GM19328 (cell line): ENCODE results near the gene ADAMTS12.

Experiments
- ATAC-seq: cut with Tn5 transposase; IDR thresholded peaks from one replicate; pipeline ENCODE4 v1.9.1; 2021; ENCODE audit warnings: mild to moderate bottlenecking, moderate library complexity; ENCODE audit not compliant: unreplicated experiment

ADAMTS12 gene

DNA sequence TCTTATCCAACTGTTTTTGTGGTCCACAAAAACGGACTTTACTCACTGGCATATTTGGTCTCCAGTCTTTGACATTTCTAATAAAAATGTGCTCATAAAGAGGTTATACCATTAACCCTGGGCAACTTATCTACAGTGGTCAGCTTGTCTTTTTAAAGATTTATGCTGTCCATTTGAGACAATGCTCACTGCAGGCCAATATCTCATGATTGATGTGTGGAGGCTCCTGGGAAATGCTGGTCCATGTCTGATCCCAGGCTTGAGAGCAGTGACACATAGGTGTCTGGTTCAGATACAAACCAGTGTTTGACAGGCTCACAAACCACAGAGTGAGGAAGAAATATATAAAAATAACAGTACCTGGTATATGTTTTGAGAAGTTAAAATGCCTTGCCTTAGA lies 270.3 kb downstream of the ADAMTS12 start:
- no peak for ATAC-seq

DNA sequence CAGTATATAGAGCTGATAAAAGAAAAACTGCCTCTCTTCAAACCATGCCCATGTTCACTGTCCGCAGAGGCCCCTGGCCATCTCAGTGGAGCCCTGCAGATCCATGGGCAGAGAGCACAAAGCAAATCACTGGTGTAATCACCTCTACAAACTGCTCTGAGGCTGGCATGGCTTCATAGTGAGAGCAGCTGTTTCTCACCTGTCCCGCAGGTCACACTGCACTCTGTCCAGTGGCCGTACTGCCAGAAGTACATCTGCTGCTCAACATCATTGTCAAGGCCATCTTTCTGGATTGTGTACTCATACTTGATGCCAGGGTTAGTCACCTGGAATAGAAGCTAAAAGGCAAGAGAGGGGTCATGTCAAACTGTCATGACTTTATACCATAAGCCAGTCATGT lies 277.8 kb downstream of the ADAMTS12 start:
- ATAC-seq, result no peak

DNA sequence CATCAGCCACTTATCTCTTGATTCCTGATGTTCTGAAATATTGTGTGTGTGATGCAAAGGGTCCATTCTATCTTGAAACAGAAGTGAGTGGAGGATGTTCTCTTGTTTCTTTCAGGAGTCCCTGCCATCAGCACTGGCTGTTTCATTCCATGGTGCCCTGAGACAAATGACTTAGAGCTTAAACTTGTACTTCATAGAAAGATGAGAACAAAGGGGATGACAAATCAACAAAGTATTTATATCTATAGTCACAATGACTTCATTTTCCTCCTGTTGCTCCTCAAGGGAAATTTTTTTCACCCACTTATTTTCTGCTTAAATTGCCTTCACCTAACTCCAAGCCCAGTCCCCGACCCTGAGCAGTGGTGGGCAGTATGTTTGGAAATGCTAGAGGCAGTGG lies 279.4 kb downstream of the ADAMTS12 start:
- ATAC-seq, result no peak

DNA sequence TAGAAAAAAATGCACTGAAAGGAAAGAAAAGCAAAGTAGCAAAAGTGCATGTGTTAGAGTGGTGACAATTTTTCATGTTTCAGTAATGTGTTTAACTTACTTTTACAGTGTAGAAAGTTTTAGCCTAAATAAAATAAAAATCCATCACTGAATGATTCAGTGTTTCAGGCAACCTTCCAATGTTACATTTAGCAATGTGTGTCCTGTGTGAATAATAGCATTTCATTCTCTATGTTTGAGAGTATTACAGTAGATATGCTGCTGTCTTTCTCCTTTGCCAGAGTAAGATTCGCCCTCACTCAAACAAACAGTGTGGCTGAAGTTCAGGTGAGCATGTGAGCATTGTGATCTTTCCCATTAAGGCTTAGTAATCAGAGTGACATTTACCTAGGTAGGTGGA lies 279.9 kb downstream of the ADAMTS12 start:
- no peak for ATAC-seq

DNA sequence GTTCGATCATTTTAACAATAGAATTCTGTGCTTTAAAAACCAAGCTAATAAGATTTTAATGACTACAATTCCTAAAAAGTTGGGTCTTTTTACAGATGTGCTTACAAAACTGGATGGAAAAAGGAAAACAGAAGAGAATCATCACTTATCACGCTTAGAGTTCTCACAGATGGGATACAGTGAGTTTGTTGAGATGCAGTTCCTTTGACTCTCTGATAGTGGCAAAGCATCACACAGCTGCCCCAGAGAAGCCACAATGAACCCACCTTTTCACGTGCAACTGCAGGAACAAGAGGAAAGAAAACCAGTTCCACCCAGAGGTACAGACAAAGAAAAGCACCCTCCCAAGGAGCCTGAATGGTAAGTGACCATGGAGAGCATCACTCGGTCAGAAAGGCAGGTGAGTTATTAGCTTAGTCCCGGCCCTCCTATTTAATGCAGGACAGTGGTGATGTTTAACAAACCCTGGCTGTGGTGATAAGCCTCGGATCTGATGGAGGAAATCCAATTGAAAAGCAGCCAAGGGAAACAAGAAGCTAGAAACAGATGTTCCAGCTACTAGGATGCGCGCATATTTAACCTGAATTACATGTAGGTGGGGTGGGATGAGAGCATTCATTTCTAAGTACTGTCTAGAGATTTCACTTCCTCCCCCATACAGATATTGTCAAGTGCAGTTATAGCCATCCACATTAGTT lies 283.3 kb downstream of the ADAMTS12 start:
- ATAC-seq, result no peak

DNA sequence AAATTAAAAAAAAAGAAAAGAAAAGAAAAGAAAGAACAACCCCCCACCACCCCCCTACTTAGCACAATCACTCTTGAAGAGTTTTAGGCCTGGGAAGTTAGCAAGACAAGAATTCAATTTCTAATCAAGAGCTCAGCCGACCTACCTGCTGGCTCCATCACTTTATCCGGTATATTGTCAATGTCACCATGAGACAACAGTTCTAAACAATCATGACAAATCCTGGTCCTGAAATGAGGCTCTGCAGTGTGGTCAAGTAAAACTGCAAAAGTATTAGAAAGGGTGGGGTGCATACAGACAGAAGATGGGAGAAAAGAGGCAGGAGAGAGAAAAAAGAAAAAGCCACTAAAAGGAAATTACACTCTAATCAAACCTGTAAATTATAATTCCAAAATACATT lies 287.3 kb downstream of the ADAMTS12 start:
- no peak for ATAC-seq

DNA sequence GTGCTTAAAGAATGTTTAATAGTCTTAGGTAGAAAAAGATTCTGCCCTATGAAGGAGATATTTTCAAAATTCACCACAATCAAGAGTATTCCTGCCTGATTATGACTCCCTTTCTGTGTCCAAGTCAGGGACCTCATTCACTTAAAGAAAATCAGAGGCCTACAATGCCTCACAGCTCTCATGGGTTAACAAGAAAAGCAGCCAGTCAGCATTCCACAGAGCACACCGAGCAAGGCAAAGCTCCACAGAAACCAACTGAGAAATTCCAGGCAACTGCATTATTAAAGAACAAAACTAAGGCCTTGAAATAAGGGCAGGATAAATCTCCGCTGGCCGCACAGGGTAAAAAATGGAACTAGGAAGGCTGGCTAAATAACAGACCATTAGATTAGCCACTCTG lies 289.9 kb downstream of the ADAMTS12 start:
- ATAC-seq, result no peak

DNA sequence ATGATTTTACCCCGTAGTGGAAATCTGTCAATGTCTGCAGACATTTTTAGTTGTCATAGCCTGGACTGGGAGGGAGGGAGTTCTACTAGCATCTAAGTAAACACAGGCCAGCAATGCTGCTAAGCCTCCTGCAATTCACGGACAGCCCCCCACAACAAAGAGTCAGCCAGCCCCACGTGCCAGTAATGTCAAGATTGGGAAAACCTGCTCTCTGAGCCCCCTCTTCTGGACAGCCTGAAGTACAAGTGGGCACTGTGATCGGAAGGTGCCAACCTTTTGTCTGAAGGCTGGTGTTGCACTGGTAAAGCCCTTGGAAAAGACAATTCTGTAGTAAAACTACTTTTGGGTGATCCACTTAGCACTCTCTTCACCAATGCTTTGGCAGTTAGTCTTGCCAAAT lies 296.5 kb downstream of the ADAMTS12 start:
- ATAC-seq, result no peak

DNA sequence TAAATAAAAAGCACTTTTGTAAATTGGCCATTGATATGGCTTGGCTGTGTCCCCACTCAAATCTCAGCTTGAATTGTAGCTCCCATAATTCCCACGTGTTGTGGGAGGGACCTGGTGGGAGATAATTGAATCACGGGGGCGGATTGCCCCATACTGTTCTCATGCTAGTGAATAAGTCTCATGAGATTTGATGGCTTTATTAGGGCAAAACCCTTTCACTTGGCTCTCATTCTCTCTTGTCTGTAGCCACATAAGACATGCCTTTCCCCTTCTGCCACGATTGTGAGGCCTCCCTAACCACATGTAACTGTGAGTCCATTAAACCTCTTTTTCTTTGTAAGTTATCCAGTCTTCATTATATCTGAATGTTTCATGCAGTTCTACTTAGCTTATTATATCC lies 297.8 kb downstream of the ADAMTS12 start:
- no peak for ATAC-seq

DNA sequence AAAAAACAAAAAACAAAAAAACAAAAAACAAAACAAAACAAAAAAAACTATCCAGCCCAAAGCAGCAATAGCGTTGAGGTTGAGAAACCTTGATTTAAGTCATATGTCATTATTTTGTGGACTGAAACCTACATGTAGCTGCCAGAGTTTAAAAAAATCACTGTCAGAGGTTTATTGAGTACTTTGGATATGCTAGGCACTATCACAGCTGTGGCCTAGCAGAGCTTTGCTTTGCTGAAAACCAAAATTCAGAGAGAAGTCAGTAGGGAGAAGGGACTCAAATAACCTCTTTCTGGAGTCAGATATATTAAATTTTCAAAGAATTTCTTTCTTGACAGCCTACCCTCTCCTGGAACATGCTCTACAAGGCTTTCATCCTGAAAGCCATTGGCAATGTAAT lies 299.5 kb downstream of the ADAMTS12 start:
- ATAC-seq, result no peak

DNA sequence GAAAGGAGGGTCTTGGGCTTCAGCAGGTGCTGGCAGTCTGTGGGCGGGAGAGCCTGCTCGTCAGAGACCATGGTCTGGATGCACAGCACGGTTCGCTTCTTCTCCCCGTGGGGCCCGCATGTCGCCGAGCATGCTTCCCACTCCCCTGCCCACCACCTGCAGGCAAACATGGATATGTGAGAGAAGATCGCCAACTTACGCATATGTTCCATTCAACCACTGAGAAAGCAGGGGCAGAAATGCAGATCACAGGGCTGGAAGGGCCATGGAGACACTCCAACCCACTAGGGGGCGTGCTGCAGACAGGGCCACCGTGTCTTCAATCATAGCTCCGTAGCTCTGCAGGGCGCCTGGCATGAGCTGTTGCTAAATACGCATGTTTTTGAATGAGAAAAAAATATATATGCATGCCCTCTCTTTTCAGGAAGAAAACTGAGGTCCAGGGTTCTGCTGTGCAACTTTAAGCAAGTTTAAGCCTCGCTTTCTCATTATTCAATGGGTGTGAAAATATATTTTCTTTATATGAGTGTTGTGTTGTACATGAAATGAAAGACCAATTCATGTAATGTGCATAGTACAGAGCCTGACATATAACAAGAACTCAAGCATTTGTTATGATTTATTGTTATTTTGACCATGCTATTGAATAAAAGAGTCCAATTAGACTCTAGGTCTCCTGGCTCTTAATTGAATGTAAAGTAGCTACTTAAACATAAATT lies 303.0 kb downstream of the ADAMTS12 start:
- ATAC-seq, result no peak

DNA sequence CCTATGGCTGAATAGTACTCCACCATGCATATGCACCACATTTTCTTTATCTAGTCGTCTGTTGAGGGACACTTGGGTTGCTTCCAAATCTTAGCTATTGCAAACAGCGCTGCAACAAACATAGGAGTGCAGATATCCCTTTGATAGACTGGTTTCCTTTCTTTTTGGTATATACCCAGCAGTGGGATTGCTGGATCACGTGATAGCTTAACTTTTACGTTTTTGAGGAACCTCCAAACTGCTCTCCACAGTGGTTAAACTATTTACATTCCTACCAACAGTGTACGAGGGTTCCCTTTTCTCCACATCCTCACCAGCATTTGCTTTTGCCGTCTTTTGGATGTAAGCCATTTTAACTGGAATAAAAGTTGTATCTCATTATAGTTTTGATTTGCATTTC lies 308.5 kb downstream of the ADAMTS12 start:
- no peak for ATAC-seq

DNA sequence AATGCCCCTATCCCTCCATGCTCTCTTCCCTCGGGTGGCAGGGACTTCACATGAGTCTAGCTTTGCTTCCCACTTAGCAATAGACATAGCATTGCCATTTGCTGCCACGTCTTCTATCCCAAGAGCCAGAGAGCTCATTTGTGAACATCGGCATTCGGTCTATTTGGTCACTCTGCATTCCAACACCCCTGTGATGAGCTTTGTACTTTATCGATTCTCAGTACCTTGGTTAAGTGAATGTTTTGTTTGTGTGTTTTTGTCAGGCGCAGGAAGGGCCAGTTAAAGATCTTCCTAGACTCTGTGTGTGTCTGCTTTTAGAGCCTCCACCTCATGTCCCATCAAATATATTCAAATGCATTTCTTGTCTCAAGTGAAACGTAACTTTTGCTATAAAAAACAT lies 309.4 kb downstream of the ADAMTS12 start:
- ATAC-seq, result no peak

DNA sequence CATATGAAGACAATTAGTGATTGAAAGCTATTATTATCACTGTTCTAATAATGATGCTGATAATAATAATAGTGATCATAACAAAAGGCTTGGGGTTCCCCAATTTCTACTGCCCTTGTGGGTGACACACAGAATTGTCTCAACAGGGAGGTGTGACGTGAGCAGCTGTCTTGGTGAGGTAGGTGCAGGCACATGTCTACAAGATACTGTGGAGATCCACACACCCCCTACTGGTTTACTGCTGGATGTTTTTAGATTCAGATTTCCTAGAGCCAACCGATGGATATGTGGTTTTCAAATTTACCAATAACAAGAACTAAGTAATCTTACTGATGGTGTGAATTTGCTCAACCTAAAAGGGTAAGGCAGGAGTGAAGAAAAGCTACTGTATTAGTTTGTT lies 312.0 kb downstream of the ADAMTS12 start:
- ATAC-seq, result no peak

DNA sequence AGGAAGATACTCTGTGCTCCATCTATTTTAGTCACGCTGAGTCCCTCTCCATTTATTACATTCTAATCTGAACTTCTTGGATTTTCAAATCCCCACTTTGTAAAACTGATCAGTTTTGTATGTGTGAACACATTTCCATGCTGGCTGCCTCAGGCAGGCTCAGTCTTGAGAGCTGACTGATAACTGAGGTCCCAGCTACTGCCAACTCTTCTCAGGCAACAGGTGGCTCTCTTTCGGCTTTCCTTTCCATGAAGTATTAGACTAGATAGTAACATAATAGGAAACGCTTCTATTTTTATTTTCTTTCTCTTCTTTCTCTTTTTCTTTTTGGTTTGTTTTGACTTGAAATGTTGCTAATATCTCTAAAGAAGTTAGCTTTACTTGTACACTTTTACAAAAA lies 312.6 kb downstream of the ADAMTS12 start:
- no peak for ATAC-seq

DNA sequence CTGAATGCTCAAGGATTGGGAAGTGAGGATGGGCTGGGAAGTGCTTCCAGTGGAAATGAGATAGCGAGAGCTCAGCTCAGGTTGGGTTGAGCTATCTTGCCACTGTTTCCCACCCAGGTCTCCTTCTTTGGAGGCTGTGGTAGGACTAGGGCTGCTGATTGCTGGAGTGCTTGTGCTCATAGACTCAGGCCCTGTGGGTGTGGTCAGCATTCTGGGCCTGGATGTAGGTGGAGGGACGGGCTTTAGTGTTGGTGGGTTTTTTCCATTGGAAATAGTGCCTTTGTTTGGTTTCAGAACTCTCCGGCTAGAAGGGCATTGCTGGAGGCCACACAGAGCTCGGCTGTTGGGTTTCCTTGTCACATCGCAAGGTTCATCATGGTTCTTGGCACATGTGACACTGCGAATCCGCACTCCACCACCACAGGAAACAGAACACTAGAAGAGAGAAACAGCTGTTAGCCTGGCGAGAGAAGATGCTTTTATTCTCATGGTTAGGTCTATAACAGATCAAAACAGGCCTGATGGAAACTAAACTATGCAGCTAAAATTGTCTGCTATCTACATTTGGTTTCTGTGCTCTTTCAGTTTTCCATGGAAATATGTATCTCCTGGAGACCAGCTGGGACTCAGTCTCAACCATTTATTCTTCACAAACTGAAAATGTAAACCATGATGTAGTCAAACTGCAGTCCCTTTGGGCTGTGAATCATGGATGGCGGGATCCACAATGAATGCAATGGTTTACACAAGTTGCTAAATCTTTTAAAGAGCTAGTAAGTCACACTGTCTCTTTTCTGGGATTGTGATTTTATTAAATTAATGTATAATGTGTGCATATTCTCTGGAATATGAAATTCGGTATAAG lies 314.8 kb downstream of the ADAMTS12 start:
- no peak for ATAC-seq

DNA sequence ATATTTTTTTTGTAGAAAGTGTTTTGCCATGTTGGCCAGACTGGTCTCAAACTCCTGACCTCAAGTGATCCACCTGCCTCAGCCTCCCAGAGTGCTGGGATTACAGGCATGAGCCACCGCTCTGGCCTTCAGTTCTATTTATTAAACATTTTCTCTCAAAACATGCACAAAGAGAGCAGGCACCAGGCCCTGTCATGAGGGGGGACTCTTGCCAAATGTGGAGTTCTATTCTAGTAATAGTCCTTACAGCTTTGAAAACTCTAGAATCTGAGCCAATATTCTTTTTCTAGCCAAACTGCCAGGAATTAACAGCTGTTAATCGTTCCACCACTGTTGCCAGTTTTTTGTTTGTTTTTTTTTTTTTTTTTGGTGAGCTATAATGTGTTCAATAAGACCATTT lies 326.5 kb downstream of the ADAMTS12 start:
- ATAC-seq, result no peak

DNA sequence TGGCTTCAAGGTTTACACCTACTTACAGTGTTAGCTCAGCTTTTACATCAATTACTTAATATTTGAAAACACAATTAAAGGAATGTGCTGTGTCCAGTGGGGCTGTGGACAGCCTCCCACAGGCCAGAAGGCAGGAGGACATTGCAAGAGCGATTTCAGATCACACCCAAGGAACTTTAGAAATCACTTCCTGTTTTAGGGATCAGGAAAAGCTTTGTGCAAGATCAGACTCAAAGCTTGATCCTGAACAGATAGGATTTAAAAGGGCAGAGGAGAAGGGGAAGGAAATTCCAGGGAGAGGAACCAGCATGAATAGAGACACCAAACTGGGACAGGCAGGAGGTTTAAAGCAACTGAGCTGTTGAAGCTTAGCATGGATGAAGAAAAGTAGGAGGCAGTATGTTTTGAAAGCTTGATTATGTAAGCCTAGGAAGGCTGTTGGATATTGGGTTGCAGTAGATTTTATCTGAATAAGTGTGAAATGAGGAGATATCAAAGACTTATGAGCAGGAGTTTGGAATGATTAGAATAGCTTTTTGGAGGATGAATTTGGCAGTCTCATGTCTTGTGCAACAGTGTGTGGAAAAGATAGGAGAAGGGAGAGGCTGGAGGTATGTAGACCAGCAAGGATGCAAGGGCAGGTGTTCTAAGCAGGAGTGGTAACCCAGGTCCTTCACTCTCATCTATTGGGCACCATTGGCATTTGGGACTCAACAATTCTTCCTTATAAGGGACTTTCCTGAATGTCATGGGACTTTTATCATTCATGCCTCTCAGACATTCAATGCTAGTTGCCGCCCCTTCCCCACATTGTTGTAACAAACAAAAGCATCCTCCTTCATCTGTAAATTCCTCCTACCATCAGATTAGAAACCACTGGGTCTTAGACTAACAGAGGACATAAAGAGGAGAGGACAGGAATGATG lies 327.5 kb downstream of the ADAMTS12 start:
- ATAC-seq, result no peak

DNA sequence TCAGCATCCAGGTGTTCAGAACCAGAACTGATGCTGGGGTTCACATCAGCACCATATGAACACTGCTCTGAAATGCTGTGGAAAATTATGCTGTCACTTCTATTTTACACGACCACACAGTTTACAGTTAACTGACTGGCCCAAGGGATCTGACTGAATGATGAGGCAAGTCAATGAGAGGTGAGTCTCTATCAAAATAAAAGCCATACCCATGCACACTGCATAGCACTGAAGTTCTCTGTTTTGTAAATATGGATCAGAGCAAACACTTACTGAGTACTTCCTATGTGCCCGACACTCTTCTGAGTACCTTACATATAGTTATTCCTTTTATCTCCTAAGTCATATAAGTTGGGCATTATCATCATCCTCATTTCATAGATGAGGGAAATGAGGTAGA lies 328.3 kb downstream of the ADAMTS12 start:
- ATAC-seq, result no peak

DNA sequence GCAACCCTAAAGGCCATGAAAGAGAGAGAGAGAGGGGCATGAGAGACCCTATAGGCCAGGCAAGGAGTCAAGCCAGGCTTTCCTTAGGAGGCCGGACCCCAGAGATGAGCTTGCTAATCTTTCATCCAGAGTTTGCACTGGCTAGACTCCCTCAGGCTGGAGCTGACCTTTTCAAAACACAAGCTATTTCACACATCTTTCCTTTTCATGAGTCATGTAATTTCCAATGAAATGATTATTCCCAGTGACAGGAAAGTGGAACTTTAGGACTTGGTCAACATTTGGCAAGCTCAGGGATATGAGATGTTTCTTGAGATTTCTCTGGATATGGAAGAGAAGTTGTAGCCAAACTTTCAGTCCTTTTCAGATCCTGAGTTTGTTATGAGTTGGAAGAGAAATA lies 333.3 kb downstream of the ADAMTS12 start:
- no peak for ATAC-seq

DNA sequence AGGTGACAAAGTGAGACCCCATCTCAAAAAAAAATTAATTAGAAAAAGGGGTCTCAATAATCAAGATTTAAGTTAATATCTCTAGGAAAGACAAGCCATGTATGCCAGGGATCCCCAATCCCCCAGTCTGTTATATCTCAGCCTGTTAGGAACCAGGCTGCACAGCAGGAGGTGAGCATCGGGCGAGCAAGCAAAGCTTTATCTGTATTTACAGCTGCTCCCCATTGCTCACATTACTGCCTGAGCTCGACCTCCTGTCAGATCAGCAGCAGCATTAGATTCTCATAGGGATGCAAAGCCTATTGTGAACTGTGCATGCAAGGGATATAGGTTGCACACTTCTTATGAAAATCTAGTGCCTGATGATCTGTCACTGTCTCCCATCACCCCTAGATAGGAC lies 334.2 kb downstream of the ADAMTS12 start:
- no peak for ATAC-seq
